Measurements from ENCODE around the gene GAL3ST3.
"Not testable (repeated sequence)": the region's sequence is repeated elsewhere in the genome, so short reads cannot be mapped to it uniquely, and the experiment has no call there.

GAL3ST3 gene

GRCh38 chr11:66042227-66042995, 6.5 kb downstream of the GAL3ST3 start:
- no peak for DNase-seq

GRCh38 chr11:66039765-66040164, 9.2 kb downstream of the GAL3ST3 start:
- no peak for DNase-seq

- DNase-seq = no peak
These were observed 11.6 kb downstream of the GAL3ST3 start for GRCh38 chr11:66037327-66037726.

GRCh38 chr11:66036334-66036710, 12.6 kb downstream of the GAL3ST3 start:
- DNase-seq = no peak

- DNase-seq = no peak
These were observed 13.2 kb downstream of the GAL3ST3 start for GRCh38 chr11:66035653-66036333.

GRCh38 chr11:66032957-66033735, 15.8 kb downstream of the GAL3ST3 start:
- DNase-seq = no peak

- no peak for DNase-seq
These were observed 22.9 kb downstream of the GAL3ST3 start, which contains the start of gene CATSPER1 for GRCh38 chr11:66026017-66026529. TSS of gene CATSPER1 (minus strand) at chr11:66026479. CDS start at chr11:66026379, 100 bp downstream.

- not testable (repeated sequence) for DNase-seq
These were observed 25.8 kb downstream of the GAL3ST3 start for GRCh38 chr11:66023186-66023440.

- DNase-seq = peak; percentile 43 to 56
These were observed 26.4 kb downstream of the GAL3ST3 start for GRCh38 chr11:66022401-66023185.

GRCh38 chr11:66020618-66021357, 28.2 kb downstream of the GAL3ST3 start:
- DNase-seq = no peak

- DNase-seq = no peak
These were observed 28.7 kb downstream of the GAL3ST3 start for GRCh38 chr11:66020212-66020611.

GRCh38 chr11:66017321-66017720, 31.6 kb downstream of the GAL3ST3 start:
- no peak for DNase-seq

- no peak for DNase-seq
These were observed 32.2 kb downstream of the GAL3ST3 start for GRCh38 chr11:66016793-66017177.

GRCh38 chr11:66015936-66016792, 32.8 kb downstream of the GAL3ST3 start:
- no peak for DNase-seq

GRCh38 chr11:66015454-66015881, 33.5 kb downstream of the GAL3ST3 start:
- DNase-seq = no peak

- DNase-seq = no peak
These were observed 34.0 kb downstream of the GAL3ST3 start for GRCh38 chr11:66014804-66015453.

- DNase-seq = no peak
These were observed 35.2 kb downstream of the GAL3ST3 start for GRCh38 chr11:66013762-66014100.

GRCh38 chr11:66012946-66013761, 35.8 kb downstream of the GAL3ST3 start:
- no peak for DNase-seq

- no peak for DNase-seq
These were observed 36.5 kb downstream of the GAL3ST3 start for GRCh38 chr11:66012371-66012945.
